CD4-positive, alpha-beta T cell treated with Interleukin-12 subunit alpha and Interleukin-12 subunit beta, for 1 hour (primary cell): ENCODE data around the gene PTPRM.

Experiments used
- DNase-seq: peaks from one replicate; pipeline ENCODE4 v3.0.0-alpha.2; 2020

The PTPRM gene

GRCh38 chr18:8299054-8299980 lies 732.2 kb downstream of the PTPRM start:
- DNase-seq, result no peak

GRCh38 chr18:8300751-8301410 lies 733.8 kb downstream of the PTPRM start:
- DNase-seq, result no peak

DNA sequence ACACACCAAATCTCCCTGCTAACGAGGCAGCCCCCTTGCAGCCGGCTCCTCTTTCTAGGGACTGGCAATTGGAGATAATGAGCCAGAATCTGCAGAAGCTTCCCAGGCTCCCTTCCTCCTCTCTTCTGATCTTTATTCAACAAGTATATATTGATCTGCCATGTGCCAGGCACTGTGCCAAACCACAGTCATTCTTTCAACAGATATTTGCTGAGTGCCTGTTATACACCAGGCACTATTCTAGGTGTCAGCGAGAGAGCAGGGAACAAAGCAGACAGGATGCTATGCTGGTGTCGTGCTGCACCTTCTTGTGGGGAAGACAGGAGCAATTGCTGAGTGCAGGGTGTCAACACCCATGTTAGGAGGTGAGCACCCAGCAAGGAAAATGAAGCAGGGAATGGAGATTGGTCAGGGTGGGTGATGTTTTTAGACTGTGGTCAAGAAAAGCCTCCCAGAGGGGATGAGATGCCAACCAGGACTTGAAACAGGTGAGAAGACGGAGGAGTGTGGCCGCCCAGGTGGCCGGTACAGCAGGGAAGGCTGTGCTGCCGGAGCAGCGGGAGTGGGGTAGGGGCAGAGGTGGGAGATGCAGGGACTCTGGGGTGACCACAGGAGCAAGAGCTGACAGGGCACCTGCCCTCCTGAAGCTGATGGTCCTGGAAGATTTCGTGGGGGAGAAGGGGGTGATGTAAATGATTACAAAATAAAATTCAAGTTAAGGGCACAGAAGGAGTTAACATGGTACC lies 734.5 kb downstream of the PTPRM start:
- no peak for DNase-seq

GRCh38 chr18:8303151-8303755 lies 736.1 kb downstream of the PTPRM start:
- no peak for DNase-seq

DNA sequence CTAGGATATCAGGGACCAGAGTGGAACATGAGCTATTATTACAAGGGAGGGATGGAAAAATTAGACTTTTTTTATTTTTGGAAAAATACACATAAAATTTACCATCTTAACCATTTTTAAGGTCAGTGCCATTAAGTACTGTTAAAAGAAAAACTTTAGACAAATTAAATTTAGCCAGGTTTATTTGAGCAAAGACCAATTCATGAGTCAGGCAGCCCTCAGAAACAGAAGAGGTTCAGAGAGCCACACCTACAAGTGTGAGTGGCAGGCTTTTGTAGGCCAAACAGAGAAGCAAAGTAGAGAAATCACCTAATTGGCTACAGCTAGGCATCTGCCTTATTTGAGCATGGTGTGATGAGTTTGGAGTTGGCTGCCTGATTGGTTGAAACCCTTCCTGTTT lies 740.8 kb downstream of the PTPRM start:
- no peak for DNase-seq

DNA sequence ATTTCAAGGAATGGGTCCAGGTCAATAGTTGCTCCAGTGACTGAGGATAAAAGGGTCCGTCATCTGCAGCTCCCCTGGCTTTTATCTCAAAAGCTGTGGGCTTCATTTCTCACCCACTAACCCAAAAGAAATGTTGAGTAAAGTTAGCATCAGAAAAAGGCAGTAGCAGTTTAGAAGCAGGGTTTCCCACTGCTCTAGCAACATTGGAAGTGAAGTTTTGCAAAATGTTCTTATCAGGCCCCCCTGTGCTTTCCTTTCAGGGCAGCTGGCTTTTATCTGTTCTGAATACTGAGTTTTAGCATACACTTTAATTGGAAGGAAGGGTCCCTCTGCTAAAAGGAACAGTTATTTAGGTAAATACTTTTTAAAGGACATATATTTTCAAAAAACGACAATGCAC lies 745.9 kb downstream of the PTPRM start:
- DNase-seq, result no peak

GRCh38 chr18:8314124-8314523 lies 747.0 kb downstream of the PTPRM start:
- DNase-seq, result no peak

GRCh38 chr18:8319798-8320489 lies 752.8 kb downstream of the PTPRM start:
- no peak for DNase-seq

GRCh38 chr18:8322486-8322885 lies 755.4 kb downstream of the PTPRM start:
- no peak for DNase-seq

DNA sequence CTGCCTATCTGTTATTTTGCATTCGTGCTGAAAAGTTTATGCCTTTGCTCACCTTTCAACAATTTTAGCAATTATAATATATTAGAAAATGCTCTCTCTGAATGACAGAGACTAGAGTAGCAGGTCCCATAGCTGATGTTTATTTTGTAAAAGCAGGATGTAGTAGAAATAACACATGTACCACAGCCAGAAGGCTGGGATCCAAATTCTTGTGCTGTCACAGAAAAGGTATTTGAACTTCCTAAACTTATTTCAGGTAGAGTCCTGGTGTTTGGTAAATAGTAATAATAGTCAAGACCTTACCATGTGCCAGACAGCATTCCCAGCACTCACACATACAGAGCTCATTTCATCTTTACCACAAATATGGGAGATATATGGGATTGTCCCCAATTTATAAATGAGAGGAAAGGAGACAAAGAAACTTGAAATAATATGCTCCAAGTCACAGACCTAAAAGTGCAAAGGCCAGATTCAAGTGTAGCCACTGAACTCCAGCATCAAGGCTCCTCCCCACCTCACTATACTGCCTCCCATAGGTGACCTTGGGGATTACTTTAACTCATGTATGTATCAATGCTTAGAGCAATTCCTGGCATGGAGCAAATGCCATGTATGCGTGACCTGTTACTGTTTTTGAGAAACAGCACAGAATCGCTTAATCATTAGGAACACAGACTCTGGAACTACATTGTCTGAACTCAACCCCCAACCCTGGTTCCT lies 757.4 kb downstream of the PTPRM start:
- no peak for DNase-seq

DNA sequence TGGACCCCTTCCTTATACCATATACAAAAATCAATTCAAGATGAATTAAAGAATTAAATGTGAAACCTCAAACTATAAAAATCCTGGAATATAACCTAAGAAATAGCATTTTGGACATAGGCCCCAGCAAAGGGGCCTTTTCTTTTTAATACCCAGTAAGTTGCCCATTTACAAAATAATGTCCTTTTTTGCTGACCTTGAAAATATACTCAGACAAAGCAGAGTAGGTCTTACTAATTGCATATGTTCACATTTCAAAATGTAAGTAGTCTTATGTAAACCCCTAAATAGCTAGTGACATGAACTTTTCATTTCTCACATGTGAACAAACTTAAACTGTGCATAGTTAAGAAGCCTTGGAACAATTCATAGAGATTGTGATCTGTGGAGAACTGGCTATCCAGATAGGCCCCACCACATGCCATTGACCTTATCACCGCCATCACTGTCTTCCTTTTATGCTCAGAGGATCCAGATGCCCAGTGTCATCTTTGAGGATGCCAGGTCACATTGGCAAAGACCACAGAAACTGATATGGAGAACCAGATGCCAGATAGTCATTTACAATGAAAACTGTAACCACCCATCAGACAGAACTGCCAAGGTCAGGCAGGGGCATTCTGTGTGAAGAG lies 759.8 kb downstream of the PTPRM start:
- DNase-seq, result no peak

- no peak for DNase-seq
These were observed 761.0 kb downstream of the PTPRM start for GRCh38 chr18:8328126-8328525.

DNA sequence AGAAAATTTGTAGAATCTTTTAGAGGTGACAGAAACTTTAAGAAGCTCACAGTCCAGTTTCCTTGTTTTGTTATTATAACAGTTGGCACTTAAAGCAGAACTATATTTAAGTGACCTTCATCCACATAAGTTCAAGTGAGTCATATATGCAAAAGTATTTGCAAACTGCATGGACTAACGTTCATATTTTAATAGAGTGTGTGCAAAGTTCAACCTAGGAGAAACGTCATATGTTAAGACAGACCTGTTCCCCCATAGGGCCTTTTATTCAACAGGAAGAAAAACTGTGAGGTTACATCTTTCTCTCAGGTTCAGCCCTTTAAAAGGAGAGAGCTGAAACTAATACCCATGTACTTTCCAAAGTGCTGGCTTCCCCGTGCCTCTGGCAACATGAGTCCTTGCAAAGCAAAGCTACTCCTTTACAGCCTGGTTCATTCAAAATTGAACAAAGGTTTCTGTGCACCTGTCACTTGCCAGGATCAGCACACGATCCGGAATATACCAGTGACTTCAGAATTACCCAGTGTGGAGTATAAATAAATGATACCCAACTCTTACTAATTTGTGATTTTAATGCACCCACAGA lies 762.2 kb downstream of the PTPRM start:
- DNase-seq, result no peak

DNA sequence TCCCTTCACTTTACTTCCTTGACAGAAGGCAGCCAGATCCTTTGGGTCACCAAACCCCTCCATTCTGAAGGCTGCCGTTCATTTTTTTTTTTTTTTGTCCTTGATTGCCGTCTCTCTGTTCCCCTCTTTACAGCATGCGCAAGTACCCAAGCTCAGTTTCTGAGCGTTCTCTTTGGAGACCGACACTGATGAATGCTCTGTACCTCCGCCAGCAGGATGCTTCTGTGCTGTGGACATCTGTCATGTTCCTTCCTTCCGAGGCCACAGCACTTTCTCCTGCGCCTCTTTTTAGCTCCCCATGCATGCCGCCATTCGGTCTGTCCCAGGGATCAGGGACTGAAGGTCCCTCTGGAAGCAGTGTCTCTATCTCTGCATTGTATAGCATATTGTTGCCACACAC lies 763.5 kb downstream of the PTPRM start:
- DNase-seq, result no peak

- no peak for DNase-seq
These were observed 765.2 kb downstream of the PTPRM start for GRCh38 chr18:8332286-8332685.

GRCh38 chr18:8333961-8334360 lies 766.8 kb downstream of the PTPRM start:
- DNase-seq, result no peak

DNA sequence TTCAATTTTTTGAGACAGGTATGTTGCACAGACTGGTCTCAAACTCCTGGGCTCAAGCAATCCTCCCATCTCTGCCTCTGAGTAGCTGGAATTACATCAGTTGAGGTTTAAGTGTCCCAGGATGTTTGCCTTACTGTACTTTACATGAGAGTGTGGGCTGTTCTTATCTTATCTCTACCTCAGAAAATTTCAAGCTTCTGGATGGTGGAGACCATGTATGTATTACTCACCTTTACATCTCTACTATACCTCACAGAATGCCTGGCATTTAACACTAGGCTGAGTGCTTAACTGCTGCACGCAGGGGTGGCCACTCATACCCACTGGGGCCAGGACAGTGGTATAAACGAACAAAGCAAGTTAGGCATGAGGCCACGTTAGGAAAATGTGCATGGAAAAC lies 770.1 kb downstream of the PTPRM start:
- DNase-seq, result no peak

- no peak for DNase-seq
These were observed 772.1 kb downstream of the PTPRM start for GRCh38 chr18:8339210-8339609.

DNA sequence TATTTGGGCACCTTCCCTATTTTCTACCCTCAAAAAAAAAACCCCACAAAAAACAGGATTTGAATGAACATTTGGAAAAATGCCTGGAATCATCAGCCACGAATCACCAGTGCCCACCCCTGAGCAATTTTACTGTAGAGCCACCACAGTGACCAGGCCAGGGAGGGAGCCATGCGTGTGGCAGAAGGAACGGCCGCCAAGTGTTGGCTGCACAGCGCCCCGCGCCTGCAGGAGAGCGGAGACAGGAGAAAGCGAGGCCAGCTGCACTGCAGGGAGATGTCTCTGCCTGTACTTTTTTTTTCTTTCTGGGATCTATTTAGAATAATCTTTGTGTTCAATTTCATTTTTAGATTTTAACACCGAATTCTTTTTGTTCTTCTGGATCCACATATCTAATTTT lies 772.8 kb downstream of the PTPRM start:
- DNase-seq, result no peak

DNA sequence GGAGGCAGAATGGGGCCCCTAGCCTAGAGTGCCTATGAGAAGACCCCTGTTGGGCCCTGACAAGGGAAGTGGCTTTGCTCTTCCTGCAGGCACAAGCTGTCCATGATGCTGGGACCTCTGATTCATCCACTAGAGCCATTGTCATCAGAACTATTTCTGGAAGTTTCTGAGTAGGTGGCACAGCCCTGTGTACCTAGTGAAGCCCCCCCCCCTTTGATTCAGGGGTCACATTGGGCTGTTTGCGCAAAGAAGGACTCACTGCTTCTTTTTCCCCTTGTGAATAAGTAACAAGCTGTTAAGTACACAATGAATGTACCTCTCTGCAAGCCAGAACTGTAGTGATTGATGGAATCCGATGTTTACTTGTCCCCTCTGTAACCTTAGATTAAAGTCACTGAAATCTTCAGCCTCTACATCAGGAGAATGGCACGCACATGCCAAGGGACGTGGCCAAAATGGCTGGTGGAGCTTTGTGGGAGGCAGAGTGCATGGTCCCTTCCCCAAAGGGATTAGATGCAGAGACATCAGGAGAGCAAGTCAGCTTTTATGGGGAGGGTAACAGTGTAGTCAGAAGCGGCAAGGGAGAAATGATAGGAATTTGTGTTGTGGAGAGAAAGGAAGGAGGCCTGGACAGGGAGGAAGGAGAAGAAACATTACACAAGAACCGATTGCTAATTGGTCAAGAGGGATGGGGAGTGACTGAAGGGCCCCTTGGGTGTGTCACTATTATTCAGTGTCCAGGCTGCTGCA lies 774.5 kb downstream of the PTPRM start:
- DNase-seq, result no peak
